Naive thymus-derived CD8-positive, alpha-beta T cell (primary cell): ENCODE data around the gene MLKL. TPM values are rescaled to one million over a fixed set of nuclear protein-coding genes. Genes with fewer than 3 reads are reported as not detected.
"Not testable (repeated sequence)": the region's sequence is repeated elsewhere in the genome, so short reads cannot be mapped to it uniquely, and the experiment has no call there.

Experiments used
- ATAC-seq, 2 donors: fragments of 150-1000 bp; cut with Tn5 transposase in 1 of 2; sonication (Bioruptor Pico), chemical (Tn5 transposase) in 1 of 2; 1 replicate in 1 of 2; 2 replicates in 1 of 2; pipeline ENCODE4 v1.10.0; 2021; ENCODE audit warnings: mild to moderate bottlenecking in 2 of 2, moderate library complexity in 2 of 2
- POLR2A ChIA-PET: fragments of 350-600 bp; sonication (Branson Sonifier 250); formaldehyde crosslinking; loops from one replicate; lab custom pipeline; 2021; ENCODE audit warnings: antibody characterized with exemption; lab: Charles Lee
- DNase-seq, 10 donors: peaks; one replicate each; pipeline versions ENCODE4 v3.0.0 to v3.0.0-alpha.2; 2020 to 2022
- H3K27ac Mint-ChIP-seq, 10 donors: one replicate each; pipeline ENCODE4 v1.8.0; 2020 to 2022; ENCODE audit warnings: mild to moderate bottlenecking in 10 of 10, mixed read lengths in 10 of 10, moderate library complexity in 4 of 10, inconsistent platforms in 1 of 10
- H3K27me3 Mint-ChIP-seq, 5 donors: one replicate each; pipeline ENCODE4 v1.8.0; 2021 to 2022; ENCODE audit warnings: mixed read lengths in 5 of 5
- H3K36me3 Mint-ChIP-seq, 3 donors: one replicate each; pipeline ENCODE4 v1.8.0; 2020 to 2022; ENCODE audit warnings: mixed read lengths in 3 of 3, mild to moderate bottlenecking in 2 of 3, inconsistent platforms in 1 of 3
- H3K4me1 Mint-ChIP-seq, 4 donors: one replicate each; pipeline ENCODE4 v1.8.0; 2021 to 2022; ENCODE audit warnings: mixed read lengths in 4 of 4
- H3K4me3 Mint-ChIP-seq, 10 donors: one replicate each; pipeline ENCODE4 v1.8.0; 2020 to 2022; ENCODE audit warnings: mild to moderate bottlenecking in 10 of 10, mixed read lengths in 10 of 10, moderate library complexity in 6 of 10, inconsistent platforms in 1 of 10
- H3K9me3 Mint-ChIP-seq, 9 donors: one replicate each; pipeline ENCODE4 v1.8.0; 2020 to 2022; ENCODE audit warnings: mixed read lengths in 9 of 9, mild to moderate bottlenecking in 3 of 9, inconsistent platforms in 1 of 9, moderate library complexity in 1 of 9
- polyA plus RNA-seq, 3 donors: library from polyadenylated mRNA; unstranded; fragments of 300-500 nt; fragmentation: Illumina TruSeq; gene quantifications; one replicate each; pipeline ENCODE4 v1.2.3, GENCODE V29; 2021
- total RNA-seq, 8 experiments: library from RNA in 2 of 8; stranded (reverse) in 2 of 8; gene quantifications; one replicate each; pipeline ENCODE4 v1.2.3 and lab custom pipeline; 2021 to 2026

Gene MLKL
- total and polyA plus RNA-seq, 5 experiments from 2014 or later = 7.3 to 20.6 (median 9.3) TPM

DNA sequence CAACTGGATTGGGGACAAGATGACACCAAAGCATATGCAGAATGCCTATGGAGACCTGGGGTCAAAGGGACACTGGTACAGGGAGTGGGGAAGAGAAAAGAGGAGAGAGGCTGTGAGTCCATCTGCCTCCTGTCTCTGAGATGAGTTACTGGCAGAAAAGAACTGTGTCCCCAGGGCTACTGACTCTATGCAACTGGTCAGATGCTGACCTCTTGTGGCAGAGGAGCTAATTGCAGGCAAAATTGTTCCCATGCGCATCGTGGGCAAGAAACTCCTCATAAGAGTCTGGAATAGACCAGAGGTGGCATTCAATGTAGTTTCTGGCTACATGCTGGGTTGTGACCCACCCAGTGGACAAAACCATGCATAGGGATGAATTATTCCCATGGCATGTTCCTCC, 26.1 kb upstream of the MLKL start:
- Mint-ChIP-seq H3K4me1 (peaks cover 5 to 13% (median 11%) of the 10 kb centered on the region in 4 donors), H3K36me3 (no peaks in the 10 kb centered on the region), H3K27ac (peak overlapping the region in 1 of 10 donors; percentile 30), H3K27me3 (peaks cover 0 to 18% (median 3%) of the 10 kb centered on the region in 5 donors), H3K9me3 (peaks cover 3 to 16% (median 6%) of the 10 kb centered on the region in 9 donors), H3K4me3 (no peak overlapping the region)
- DNase-seq (peak in 2 of 10 donors; percentile 9 to 31), ATAC-seq (no peak)
- POLR2A ChIA-PET = no interaction called here

DNA sequence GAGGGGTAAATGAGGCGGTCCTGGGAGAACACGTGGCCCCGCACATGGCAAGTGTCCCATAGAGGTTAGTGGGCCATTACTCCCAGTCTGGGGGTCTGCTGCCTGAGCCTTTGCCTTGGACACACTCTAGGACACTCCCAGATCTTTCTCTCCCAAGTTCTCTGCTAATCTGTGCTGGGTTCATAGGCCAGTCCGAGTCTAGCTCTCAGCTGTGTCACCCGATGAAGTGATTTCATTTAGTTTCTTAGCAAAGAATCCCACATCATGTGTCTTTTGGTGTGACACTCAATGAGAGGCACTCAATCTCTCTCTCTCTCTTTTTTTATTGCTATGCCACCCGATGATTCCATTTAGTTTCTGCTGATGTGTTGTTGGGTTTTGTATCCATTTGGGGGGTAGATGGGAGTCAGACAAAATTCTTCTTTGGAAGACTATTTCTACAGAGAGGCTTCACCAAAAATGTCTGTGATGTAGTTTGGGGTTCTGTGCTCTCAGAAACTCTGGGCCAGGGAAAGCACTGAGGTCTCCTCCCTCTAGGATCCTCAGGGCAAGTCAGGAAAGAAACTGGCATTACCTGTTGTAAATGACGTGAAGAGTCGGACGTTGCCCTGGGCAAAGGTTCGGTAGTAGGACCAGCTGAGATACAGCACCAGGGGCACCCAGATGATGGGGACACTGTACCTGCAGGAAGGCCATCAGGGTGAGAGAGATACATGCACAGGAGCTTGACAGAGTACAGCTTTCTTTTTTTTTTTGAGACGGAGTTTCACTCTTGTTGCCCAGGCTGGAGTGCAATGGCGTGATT, 25.2 kb upstream of the MLKL start:
- peak in 1 of 10 donors; percentile 4 for DNase-seq
- no peak for ATAC-seq
- Mint-ChIP-seq H3K4me3 (no peak overlapping the region), H3K36me3 (no peaks in the 10 kb centered on the region), H3K27me3 (peaks cover 0 to 18% (median 3%) of the 10 kb centered on the region in 5 donors), H3K9me3 (peaks cover 3 to 16% (median 6%) of the 10 kb centered on the region in 9 donors), H3K4me1 (peaks cover 5 to 13% (median 10%) of the 10 kb centered on the region in 4 donors), H3K27ac (peak overlapping the region in 1 of 10 donors; percentile 58)
- POLR2A ChIA-PET = no interaction called here

DNA sequence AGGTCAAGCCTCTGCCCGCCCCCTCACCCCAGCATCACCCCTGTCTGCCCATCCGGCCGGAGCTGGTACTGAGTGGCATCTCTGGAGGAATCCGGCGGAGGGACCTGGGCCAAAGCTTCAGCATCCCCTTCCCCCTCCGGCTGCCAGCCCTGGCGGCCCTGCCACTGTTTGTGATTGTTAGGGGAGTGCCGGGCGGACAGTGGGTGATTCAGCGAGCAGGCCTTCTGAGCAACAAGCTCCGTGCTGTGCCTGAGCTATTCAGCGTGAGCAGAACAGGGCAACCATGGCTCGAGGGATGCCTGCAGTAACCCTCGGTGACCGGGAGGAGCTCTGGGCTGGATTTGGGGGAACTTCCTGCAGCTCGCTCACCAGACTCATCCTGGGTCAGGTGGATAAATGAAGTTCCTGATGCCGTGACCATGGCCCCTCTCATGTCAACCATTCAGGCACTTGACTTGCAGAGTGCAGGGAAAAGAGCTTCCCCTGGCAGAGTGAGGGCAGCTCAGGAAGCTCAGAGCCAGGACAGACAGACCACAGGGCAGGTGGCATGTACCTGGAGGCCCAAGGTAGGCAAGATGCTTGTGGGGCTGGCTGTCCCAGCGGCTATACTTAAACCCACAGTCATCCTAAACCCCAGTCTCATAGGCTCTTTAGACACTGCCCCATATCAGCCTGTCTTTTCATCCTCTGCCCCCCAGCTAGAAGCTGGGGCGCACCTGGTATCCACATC, 24.3 kb upstream of the MLKL start:
- Mint-ChIP-seq H3K9me3 (peaks cover 3 to 16% (median 6%) of the 10 kb centered on the region in 9 donors), H3K27ac (no peak overlapping the region), H3K27me3 (peaks cover 0 to 18% (median 3%) of the 10 kb centered on the region in 5 donors), H3K4me3 (no peak overlapping the region), H3K36me3 (no peaks in the 10 kb centered on the region), H3K4me1 (peaks cover 2 to 7% (median 5%) of the 10 kb centered on the region in 4 donors)
- POLR2A ChIA-PET = no interaction called here
- DNase-seq (peak in 1 of 10 donors; percentile 52), ATAC-seq (no peak)

DNA sequence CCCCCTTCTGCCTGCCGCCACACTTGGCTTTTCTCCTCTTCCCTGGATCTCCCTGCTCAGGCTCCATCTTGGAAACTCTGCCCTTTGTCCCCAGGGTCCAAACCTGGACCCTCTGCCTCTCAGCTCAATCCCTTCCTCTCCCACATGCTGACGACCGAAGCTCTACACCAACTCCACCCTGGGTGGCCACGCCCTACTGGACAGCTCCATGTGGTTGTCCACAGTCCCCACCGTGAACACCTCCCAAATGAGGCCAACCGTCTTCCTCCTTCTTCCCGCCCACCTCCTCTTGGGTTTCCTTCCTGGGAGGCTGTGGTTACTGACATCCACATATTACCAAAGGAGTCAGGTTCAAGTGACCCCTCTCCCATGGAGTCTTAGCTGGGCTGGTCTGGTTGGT, 22.6 kb upstream of the MLKL start:
- H3K4me1 Mint-ChIP-seq = peaks cover 0 to 4% (median 0%) of the 10 kb centered on the region in 4 donors
- no peak overlapping the region for H3K27ac Mint-ChIP-seq
- DNase-seq (no peak), ATAC-seq (no peak)
- H3K4me3 Mint-ChIP-seq = no peak overlapping the region
- H3K27me3 Mint-ChIP-seq = peaks cover 0 to 18% (median 3%) of the 10 kb centered on the region in 5 donors
- no peaks in the 10 kb centered on the region for H3K36me3 Mint-ChIP-seq
- peaks cover 3 to 16% (median 6%) of the 10 kb centered on the region in 9 donors for H3K9me3 Mint-ChIP-seq
- POLR2A ChIA-PET = interaction anchor here (0.7 kb wide), 1 partner anchor 772 kb away, joined by 4 read pairs; the partner anchor contains the start of gene CHST6

DNA sequence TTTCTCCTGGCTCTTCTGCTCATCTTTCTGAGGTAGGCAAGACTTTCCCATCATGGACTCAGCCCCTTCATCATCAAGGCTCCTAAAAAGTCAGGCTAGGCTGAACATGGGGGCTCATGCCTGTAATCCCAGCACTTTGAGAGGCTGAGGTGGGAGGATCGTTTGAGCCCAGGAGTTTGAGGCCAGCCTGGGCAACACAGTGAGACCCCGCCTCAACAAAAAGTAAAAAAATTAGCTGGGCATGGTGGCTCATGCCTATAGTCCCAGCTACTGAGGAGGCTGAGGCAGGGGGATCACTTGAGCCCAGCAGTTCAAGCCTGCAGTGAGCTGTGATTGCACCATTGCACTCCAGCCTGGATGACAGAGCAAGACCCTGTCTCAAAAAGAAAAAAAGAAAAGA, 21.5 kb upstream of the MLKL start:
- H3K4me1 Mint-ChIP-seq, H3K4me3 Mint-ChIP-seq, DNase-seq, POLR2A ChIA-PET, ATAC-seq, H3K27ac Mint-ChIP-seq, H3K36me3 Mint-ChIP-seq: not testable (repeated sequence)
- peaks cover 0 to 18% (median 3%) of the 10 kb centered on the region in 5 donors for H3K27me3 Mint-ChIP-seq
- H3K9me3 Mint-ChIP-seq = peaks cover 3 to 12% (median 6%) of the 10 kb centered on the region in 9 donors

DNA sequence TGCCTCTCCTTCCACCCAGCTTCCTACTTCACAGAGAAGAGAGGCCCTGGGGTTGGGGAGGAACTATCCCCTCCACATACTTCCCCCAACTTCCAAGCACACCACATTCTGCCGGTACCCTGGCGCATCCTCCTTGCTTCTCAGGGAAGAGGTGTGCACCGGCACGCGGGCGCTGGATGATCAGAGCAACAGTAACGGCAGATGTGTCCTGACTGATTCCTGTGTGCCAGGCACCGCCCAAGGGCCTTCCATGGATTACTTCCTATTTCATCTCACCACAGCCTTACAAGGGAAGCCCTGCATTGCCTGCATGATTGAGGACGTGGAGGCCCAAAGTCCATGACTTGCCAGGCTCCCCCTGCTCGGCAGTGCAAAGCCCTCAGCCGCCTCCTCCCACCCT, 21.1 kb upstream of the MLKL start:
- Mint-ChIP-seq H3K27me3 (peaks cover 0 to 18% (median 3%) of the 10 kb centered on the region in 5 donors), H3K9me3 (peaks cover 2 to 8% (median 3%) of the 10 kb centered on the region in 9 donors), H3K4me1 (peaks cover 0 to 5% (median 0%) of the 10 kb centered on the region in 4 donors), H3K27ac (peak overlapping the region in 1 of 10 donors; percentile 32), H3K4me3 (no peak overlapping the region), H3K36me3 (no peaks in the 10 kb centered on the region)
- DNase-seq (no peak), ATAC-seq (no peak)
- POLR2A ChIA-PET = no interaction called here

DNA sequence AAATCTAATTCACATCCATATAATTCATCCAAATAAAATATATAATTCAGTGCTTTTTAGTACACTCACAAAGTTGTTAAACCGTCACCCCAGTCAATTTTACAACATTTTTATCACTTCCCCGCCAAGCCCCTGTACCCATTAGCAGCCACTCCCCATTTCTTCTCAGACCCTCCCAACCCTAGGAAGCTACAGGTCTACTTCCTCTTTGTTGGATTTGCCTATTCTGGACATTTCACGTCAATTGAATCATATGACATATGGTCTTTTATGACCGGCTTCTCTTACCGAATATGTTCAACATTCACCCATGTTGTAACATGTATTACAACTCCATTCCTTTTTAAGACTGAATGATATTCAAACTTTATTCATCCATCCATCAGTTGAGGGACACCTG, 19.9 kb upstream of the MLKL start:
- H3K27ac Mint-ChIP-seq = no peak overlapping the region
- POLR2A ChIA-PET = no interaction called here

DNA sequence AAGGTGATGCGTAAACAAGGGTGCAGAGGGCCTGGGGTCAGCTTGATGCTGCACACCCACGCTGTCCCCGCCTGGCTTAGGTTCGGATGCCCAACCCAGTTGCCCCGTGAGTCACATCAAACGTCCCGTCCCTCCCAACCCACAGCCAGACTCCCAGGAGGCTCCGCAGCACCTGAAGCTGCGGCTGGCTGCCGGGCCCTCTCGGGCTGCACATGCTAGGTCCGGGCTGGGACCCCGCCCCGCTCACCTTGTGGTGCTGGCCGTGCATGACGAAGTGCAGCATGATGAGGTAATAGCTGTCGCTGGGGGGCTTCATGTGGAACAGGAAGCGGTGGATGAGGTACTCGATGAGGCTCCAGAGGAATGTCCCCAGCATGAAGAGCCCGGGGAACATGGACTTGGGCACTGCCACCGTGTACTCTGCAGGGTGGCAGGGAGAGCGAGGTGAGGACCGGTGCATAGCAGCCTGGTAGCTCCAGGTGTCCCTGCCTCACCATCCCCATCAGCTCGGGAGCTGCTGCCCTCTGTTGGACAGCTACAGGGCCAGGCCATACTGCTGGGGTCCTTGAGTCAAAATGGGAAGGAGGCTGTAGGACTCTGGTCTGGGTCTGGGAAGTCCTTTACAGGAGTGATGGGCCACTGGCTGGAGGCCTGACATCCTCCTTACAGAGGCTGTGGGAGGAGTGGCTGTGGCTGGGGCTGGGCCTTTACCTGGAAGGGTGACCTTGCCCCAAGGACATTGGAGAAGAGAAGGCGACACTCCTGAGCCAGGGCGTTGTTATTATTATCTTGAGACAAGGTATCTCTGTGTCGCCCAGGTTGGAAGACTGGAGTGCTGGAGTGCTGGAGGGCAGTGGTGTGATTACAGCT, 18.3 kb upstream of the MLKL start:
- no peak for DNase-seq
- no peaks in the 10 kb centered on the region for H3K36me3 Mint-ChIP-seq
- no peak for ATAC-seq
- peaks cover 0 to 10% (median 2%) of the 10 kb centered on the region in 5 donors for H3K27me3 Mint-ChIP-seq
- no peaks in the 10 kb centered on the region for H3K9me3 Mint-ChIP-seq
- POLR2A ChIA-PET = interaction anchor here (0.5 kb wide), 1 partner anchor 131 kb away, joined by 3 read pairs; no protein-coding TSS in a partner anchor
- peaks cover 0 to 5% (median 0%) of the 10 kb centered on the region in 4 donors for H3K4me1 Mint-ChIP-seq
- no peak overlapping the region for H3K4me3 Mint-ChIP-seq
- H3K27ac Mint-ChIP-seq = no peak overlapping the region

More for the DNA sequence above, 19.9 kb upstream of the MLKL start:
- Mint-ChIP-seq H3K9me3 (no peaks in the 10 kb centered on the region), H3K4me1 (peaks cover 0 to 5% (median 0%) of the 10 kb centered on the region in 4 donors), H3K36me3 (no peaks in the 10 kb centered on the region), H3K4me3 (no peak overlapping the region), H3K27me3 (peaks cover 0 to 18% (median 3%) of the 10 kb centered on the region in 5 donors)
- DNase-seq (no peak), ATAC-seq (no peak)

DNA sequence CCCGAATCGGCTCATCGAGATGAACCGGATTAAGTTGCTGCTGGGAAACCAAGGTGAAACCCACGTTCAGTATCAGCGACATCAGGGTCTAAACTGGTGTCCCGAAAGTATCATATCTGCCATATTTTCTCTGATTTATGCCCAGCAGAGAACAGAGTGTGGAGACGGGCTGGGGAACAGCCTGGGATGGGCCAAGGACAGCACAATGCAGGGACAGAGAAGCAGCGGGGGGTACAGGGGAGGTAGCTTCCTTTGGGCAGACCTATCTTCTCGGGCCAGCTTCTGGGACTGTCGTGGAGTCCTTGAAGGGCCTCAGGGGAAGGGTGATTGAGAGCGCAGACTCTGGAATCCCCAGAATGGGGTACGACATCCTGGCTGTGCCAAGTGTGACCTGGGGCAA, 17.5 kb upstream of the MLKL start:
- H3K27me3 Mint-ChIP-seq = peaks cover 0 to 3% (median 0%) of the 10 kb centered on the region in 5 donors
- POLR2A ChIA-PET = no interaction called here
- H3K36me3 Mint-ChIP-seq = no peaks in the 10 kb centered on the region
- H3K4me1 Mint-ChIP-seq = peaks cover 0 to 4% (median 0%) of the 10 kb centered on the region in 4 donors
- no peak overlapping the region for H3K4me3 Mint-ChIP-seq
- DNase-seq (no peak), ATAC-seq (no peak)
- no peaks in the 10 kb centered on the region for H3K9me3 Mint-ChIP-seq
- no peak overlapping the region for H3K27ac Mint-ChIP-seq

DNA sequence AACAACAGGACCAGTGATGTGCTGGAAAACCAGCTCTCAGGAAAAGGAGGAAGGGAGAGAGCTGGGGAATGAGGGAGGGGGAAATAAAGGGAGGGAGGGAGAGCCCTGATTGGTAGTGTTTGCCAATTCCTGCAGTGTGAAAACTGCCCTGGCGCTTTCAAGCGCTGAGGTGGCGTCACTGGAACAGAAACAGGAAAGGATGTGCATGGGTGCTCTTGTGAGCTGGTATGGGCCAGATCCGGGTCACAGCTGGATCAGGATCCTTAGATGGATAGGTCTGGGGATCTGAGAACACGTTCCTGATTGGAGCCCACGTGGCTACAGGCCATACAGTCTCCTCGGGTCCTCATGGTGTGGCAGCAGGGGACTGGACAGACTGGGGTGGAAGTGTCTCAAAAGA, 16.7 kb upstream of the MLKL start:
- POLR2A ChIA-PET = no interaction called here
- ATAC-seq (no peak), DNase-seq (no peak)
- no peak overlapping the region for H3K4me3 Mint-ChIP-seq
- no peaks in the 10 kb centered on the region for H3K27me3 Mint-ChIP-seq
- peaks cover 0 to 3% (median 0%) of the 10 kb centered on the region in 4 donors for H3K4me1 Mint-ChIP-seq
- H3K9me3 Mint-ChIP-seq = no peaks in the 10 kb centered on the region
- peak overlapping the region in 2 of 10 donors; percentile 63 to 66 for H3K27ac Mint-ChIP-seq
- H3K36me3 Mint-ChIP-seq = no peaks in the 10 kb centered on the region

DNA sequence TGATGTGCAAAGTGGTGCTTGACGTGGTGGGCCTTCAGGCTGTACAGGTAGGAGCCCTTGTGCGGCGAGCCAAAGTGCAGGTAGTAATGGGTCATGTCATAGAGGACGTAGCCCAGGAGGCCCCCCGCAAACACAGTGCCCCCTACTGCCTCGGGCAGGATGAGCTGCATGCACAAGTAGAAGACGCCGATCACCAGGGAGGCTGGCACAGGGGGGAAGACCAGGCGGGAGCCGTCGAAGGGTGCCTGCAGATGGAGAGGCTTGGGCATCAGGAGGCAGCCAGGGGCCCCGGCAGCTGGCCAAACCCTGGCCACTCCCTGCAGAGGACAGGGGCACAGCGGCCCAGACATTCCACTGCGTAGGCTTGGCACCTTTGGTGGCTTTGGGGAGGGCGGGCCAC, 15.7 kb upstream of the MLKL start:
- no peak for DNase-seq
- Mint-ChIP-seq H3K27me3 (no peaks in the 10 kb centered on the region), H3K4me1 (peaks cover 0 to 3% (median 0%) of the 10 kb centered on the region in 4 donors), H3K4me3 (no peak overlapping the region), H3K36me3 (no peaks in the 10 kb centered on the region), H3K27ac (no peak overlapping the region), H3K9me3 (no peaks in the 10 kb centered on the region)
- no peak for ATAC-seq
- POLR2A ChIA-PET = no interaction called here

DNA sequence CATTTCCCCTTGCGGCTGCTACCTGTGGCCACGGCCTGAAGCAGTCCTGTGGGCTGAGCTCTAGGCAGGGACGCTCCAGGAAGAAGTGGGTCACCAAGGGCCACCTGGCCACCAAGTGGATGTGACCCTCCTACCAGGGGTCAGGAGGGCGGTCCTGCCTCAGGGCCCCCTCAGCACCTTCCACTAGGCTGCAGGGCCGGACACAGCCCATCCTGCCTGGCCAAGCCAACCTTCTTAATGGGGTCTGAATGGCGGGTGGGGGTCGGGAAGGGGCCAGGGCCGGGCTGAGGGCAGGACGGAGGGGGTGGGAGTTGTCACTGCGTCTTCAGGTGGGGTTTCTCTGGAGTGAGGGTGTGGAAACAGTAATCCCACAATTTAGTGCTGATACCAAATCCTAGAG, 13.2 kb upstream of the MLKL start:
- no peak for DNase-seq

More for the DNA sequence above, 13.2 kb upstream of the MLKL start:
- POLR2A ChIA-PET = no interaction called here
- H3K36me3 Mint-ChIP-seq = no peaks in the 10 kb centered on the region
- no peak for ATAC-seq
- no peaks in the 10 kb centered on the region for H3K27me3 Mint-ChIP-seq
- H3K9me3 Mint-ChIP-seq = no peaks in the 10 kb centered on the region
- peaks cover 3 to 7% (median 4%) of the 10 kb centered on the region in 4 donors for H3K4me1 Mint-ChIP-seq
- no peak overlapping the region for H3K27ac Mint-ChIP-seq
- H3K4me3 Mint-ChIP-seq = no peak overlapping the region
